ENCODE results near the gene CSNK1A1L. TPM values are rescaled to one million over a fixed set of nuclear protein-coding genes. Genes with fewer than 3 reads are reported as not detected.

Gene CSNK1A1L
- total RNA-seq, 1 experiment from 2014 or later: not detected

DNA sequence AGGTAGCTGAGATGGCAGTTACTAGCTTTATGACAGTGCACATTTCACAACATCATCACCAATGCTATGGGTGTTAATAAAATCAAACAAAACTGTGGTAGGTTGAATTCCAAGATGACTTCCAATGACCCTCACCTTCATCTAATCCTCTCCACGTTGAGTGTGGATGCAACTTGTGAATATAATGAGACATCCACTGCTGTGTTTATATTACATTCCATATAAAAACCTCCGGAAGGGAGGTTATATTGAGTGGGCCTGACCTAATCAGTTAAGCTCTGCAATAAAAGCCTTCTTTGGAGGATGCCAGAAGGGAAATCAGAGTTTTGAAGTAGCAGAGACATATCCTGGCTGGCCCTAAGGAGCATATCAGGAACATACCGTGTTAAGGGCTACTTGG lies 25.6 kb upstream of the CSNK1A1L start:
- POLR2A ChIA-PET: no interaction called here
- ATAC-seq: no peak

More for the DNA sequence above, 25.6 kb upstream of the CSNK1A1L start:
- intact Hi-C loops (cut with micrococcal nuclease): no loop called here
- Histone ChIP-seq H2AFZ (ENCODE audit: low read depth, low read length, poor library complexity, severe bottlenecking) (no peak overlapping the region), H3K9me2 (ENCODE audit: insufficient read depth) (no peaks in the 10 kb centered on the region), H3K9ac (ENCODE audit: low read length) (no peak overlapping the region), H3K27me3 (ENCODE audit: insufficient read depth, low read length) (0 out of 2 replicates have a peak, but pooled peaks cover 3% of the 10 kb centered on the region), H4K20me1 (ENCODE audit: insufficient read depth) (no peaks in the 10 kb centered on the region), H3K79me2 (ENCODE audit: insufficient read depth, low read length) (no peaks in the 10 kb centered on the region), H3K4me2 (ENCODE audit: low read length) (no peak overlapping the region), H3K36me3 (ENCODE audit: control insufficient read depth in 1 of 2, insufficient read depth in 2 of 2, low read length in 2 of 2) (no peaks in the 10 kb centered on the region), H3K27ac (ENCODE audit: low read depth, low read length) (no peak overlapping the region), H3K4me1 (ENCODE audit: control insufficient read depth in 1 of 2, insufficient read depth in 2 of 2, low read length in 2 of 2) (no peaks in the 10 kb centered on the region), H3K4me3 (replicated peaks in 1 of 2; ENCODE audit: low read depth in 1 of 2, low read length in 2 of 2) (no peak overlapping the region), H3K9me3 (ENCODE audit: control insufficient read depth in 1 of 2, insufficient read depth in 1 of 2, low read depth in 1 of 2, low read length in 2 of 2) (no peaks in the 10 kb centered on the region)
- BruUV-seq (replicated peaks): no TSS peak
- DNase-seq (ENCODE audit: low read depth, low spot score): no peak
- TF ChIP-seq POLR2A (IDR thresholded peaks at IDR 0.05; ENCODE audit: borderline replicate concordance, extremely low read depth, insufficient read depth, insufficient read length) (no peak), CEBPB (IDR thresholded peaks at IDR 0.05; ENCODE audit: low read depth) (no peak), ZFX (IDR thresholded peaks at IDR 0.05) (no peak), EGR1 (IDR thresholded peaks at IDR 0.05; ENCODE audit: low read depth) (no peak), ZNF274 (IDR thresholded peaks at IDR 0.05; ENCODE audit: low read depth, low read length) (no peak), JUND (IDR thresholded peaks at IDR 0.05) (no peak), EZH2 (IDR thresholded peaks at IDR 0.05) (no peak), FOSL1 (IDR thresholded peaks at IDR 0.05; ENCODE audit: low read depth) (no peak), ELF1 (IDR thresholded peaks at IDR 0.05; ENCODE audit: borderline replicate concordance, low read depth) (no peak), TCF7L2 (IDR thresholded peaks at IDR 0.05; ENCODE audit: borderline replicate concordance, extremely low read depth, insufficient read depth, insufficient read length) (no peak), SIN3A (IDR thresholded peaks at IDR 0.05; ENCODE audit: low read depth) (no peak), POLR2AphosphoS5 (IDR thresholded peaks at IDR 0.05; ENCODE audit: low read depth, low read length) (no peak), EZH2phosphoT487 (IDR thresholded peaks at IDR 0.05; ENCODE audit: borderline replicate concordance) (no peak), CBX3 (IDR thresholded peaks at IDR 0.05; ENCODE audit: low read depth) (no peak), YY1 (IDR thresholded peaks at IDR 0.05; ENCODE audit: extremely low read depth, insufficient replicate concordance, low read depth, low read length) (no peak)
- TF ChIP-seq, protein P1, sequence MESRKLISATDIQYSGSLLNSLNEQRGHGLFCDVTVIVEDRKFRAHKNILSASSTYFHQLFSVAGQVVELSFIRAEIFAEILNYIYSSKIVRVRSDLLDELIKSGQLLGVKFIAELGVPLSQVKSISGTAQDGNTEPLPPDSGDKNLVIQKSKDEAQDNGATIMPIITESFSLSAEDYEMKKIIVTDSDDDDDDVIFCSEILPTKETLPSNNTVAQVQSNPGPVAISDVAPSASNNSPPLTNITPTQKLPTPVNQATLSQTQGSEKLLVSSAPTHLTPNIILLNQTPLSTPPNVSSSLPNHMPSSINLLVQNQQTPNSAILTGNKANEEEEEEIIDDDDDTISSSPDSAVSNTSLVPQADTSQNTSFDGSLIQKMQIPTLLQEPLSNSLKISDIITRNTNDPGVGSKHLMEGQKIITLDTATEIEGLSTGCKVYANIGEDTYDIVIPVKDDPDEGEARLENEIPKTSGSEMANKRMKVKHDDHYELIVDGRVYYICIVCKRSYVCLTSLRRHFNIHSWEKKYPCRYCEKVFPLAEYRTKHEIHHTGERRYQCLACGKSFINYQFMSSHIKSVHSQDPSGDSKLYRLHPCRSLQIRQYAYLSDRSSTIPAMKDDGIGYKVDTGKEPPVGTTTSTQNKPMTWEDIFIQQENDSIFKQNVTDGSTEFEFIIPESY (IDR thresholded peaks at IDR 0.05; ENCODE audit: extremely low read depth, insufficient replicate concordance, low read length): no peak
- TF ChIP-seq, protein P2, sequence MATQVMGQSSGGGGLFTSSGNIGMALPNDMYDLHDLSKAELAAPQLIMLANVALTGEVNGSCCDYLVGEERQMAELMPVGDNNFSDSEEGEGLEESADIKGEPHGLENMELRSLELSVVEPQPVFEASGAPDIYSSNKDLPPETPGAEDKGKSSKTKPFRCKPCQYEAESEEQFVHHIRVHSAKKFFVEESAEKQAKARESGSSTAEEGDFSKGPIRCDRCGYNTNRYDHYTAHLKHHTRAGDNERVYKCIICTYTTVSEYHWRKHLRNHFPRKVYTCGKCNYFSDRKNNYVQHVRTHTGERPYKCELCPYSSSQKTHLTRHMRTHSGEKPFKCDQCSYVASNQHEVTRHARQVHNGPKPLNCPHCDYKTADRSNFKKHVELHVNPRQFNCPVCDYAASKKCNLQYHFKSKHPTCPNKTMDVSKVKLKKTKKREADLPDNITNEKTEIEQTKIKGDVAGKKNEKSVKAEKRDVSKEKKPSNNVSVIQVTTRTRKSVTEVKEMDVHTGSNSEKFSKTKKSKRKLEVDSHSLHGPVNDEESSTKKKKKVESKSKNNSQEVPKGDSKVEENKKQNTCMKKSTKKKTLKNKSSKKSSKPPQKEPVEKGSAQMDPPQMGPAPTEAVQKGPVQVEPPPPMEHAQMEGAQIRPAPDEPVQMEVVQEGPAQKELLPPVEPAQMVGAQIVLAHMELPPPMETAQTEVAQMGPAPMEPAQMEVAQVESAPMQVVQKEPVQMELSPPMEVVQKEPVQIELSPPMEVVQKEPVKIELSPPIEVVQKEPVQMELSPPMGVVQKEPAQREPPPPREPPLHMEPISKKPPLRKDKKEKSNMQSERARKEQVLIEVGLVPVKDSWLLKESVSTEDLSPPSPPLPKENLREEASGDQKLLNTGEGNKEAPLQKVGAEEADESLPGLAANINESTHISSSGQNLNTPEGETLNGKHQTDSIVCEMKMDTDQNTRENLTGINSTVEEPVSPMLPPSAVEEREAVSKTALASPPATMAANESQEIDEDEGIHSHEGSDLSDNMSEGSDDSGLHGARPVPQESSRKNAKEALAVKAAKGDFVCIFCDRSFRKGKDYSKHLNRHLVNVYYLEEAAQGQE (IDR thresholded peaks at IDR 0.05; ENCODE audit: low read depth): no peak
- TF ChIP-seq, protein P3, sequence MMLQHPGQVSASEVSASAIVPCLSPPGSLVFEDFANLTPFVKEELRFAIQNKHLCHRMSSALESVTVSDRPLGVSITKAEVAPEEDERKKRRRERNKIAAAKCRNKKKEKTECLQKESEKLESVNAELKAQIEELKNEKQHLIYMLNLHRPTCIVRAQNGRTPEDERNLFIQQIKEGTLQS (IDR thresholded peaks at IDR 0.05): no peak
- TF ChIP-seq, protein P4, sequence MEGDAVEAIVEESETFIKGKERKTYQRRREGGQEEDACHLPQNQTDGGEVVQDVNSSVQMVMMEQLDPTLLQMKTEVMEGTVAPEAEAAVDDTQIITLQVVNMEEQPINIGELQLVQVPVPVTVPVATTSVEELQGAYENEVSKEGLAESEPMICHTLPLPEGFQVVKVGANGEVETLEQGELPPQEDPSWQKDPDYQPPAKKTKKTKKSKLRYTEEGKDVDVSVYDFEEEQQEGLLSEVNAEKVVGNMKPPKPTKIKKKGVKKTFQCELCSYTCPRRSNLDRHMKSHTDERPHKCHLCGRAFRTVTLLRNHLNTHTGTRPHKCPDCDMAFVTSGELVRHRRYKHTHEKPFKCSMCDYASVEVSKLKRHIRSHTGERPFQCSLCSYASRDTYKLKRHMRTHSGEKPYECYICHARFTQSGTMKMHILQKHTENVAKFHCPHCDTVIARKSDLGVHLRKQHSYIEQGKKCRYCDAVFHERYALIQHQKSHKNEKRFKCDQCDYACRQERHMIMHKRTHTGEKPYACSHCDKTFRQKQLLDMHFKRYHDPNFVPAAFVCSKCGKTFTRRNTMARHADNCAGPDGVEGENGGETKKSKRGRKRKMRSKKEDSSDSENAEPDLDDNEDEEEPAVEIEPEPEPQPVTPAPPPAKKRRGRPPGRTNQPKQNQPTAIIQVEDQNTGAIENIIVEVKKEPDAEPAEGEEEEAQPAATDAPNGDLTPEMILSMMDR (IDR thresholded peaks at IDR 0.05 in 2 of 3, conservative IDR thresholded peaks at IDR 0.05 in 1 of 3; ENCODE audit: borderline replicate concordance in 1 of 3, insufficient read depth in 1 of 3, low read depth in 2 of 3, low read length in 2 of 3): no peak
- TF ChIP-seq, protein P5, sequence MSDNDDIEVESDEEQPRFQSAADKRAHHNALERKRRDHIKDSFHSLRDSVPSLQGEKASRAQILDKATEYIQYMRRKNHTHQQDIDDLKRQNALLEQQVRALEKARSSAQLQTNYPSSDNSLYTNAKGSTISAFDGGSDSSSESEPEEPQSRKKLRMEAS (IDR thresholded peaks at IDR 0.05): no peak
- ChIA-PET RAD21 (ENCODE audit: low non-redundant PET in 1 of 2, low total read pairs in 2 of 2, uncharacterized antibody in 2 of 2, unreplicated experiment in 2 of 2) (no interaction called here), CTCF (no interaction called here)
